GM11168 (cell line): ENCODE data around the gene COASY.

Experiments
- in situ Hi-C: fragments of 300-500 bp; cut with MboI; formaldehyde crosslinking; loops from one replicate; pipeline ENCODE4 v1.12.0; 2022; ENCODE audit warnings: low sequenced_read_pairs; ENCODE audit not compliant: unreplicated experiment

The COASY gene

DNA sequence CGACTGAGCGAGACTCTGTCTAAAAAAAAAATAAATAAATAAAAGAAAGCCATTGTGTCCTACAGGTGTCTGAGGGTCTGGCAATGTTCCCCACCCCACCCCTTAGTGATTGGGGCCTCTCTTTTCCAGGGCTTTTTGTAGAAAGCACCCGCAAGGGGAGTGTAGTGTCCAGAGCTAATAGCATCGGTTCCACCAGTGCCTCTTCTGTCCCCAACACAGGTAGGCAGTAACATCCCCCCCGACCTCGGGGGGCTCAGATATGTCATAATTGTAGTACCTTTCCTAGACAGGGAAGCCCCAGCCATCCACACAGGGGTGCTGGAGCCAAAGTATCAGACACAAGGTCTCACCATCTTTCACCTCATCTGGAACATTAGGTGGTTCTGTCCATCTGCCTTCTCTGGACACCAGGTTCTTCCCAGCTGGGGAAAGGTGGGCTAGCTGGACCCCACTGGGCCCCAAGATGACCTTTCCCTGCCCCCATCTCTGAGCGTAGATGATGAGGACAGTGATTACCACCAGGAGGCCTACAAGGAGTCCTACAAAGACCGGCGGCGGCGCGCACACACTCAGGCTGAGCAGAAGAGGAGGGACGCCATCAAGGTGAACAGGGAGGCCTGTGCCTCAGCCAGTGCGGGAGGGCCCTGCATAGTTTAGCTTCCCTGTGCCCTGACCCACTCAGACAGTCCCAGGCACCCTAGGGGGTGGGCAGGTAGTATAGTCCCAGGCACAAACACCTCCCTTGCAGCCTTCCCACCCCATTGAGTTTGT lies 6.6 kb downstream of the COASY start:
- in situ Hi-C loops, result no loop called here

- in situ Hi-C loops, result loop anchor here (10.0 kb wide), 1 partner anchor 193 kb away; the partner anchor contains the start of gene RAMP2
Measured at GRCh38 chr17:42571435-42572225, 9.7 kb downstream of the COASY start.

DNA sequence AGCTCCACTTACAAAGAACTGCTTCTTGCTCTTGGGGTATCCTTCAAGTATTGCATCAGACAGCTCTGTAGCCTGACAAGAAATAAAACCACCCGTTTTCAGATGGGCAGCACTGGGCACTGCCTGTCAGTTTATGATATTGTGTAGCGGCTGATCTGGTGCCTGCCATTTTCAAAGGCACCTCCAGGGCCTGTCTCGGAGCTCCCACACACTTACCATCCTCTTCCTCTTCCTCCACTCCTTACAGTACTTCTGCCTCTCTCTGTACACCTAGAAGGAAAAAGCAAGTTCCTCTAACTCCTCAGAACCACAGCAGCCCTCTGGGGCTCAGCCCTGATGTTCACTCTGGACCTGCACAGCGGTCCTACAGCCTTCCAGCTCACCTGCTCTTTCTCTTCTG lies 11.1 kb downstream of the COASY start:
- in situ Hi-C loops, result loop anchor here (10.0 kb wide), 1 partner anchor 192 kb away; the partner anchor contains the start of gene RAMP2

DNA sequence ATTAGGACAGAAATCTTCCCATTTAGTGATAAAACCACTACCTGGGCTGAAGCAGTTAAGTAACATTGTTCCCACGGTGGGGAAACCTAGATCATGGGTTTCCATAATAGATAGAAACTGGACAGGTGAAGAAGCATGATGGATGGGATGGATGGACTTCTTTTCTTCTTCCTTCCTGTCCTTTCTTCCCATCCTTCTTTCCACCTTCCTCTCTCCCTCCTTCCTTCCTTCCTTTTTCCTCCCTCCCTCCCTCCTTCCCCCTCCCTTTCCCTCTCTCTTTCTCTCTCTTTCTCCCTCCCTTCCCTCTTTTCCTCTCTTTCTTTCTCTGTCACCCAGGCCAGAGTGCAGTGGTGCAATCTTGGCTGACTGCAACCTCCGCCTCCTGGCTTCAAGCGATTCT lies 12.5 kb downstream of the COASY start:
- in situ Hi-C loops, result loop anchor here (10.0 kb wide), 1 partner anchor 190 kb away; the partner anchor contains the start of gene RAMP2

DNA sequence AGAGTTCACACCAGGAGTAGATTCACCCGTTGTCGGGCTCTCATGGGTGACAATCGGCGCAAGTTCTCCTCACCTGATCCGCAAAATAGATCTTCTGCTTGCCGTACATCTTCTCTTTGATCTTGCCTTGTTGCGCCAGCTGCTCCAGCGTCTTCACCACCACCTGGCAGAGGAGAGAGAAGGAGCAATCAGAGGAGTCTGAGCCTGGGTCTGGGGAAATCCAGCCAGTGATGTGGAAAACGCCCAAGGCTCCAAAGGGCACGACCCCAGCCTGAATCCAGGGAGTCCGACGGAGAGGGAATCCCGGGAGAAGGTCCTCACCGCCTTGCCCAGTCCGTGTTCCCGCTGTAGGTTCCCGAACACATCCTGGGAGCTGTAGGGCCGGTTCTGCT lies 15.2 kb downstream of the COASY start:
- in situ Hi-C loops, result loop anchor here (10.0 kb wide), 1 partner anchor 188 kb away; the partner anchor contains the start of gene RAMP2

GRCh38 chr17:42577532-42578281 lies 15.8 kb downstream of the COASY start, which contains the start of gene PSMC3IP:
Gene PSMC3IP (minus strand): TSS chr17:42577729. CDS start chr17:42577686, 43 bp downstream.
- in situ Hi-C loops, result loop anchor here (10.0 kb wide), 1 partner anchor 187 kb away; the partner anchor contains the start of gene RAMP2

GRCh38 chr17:42578282-42578869 lies 16.4 kb downstream of the COASY start:
- in situ Hi-C loops, result loop anchor here (10.0 kb wide), 1 partner anchor 186 kb away; the partner anchor contains the start of gene RAMP2

- in situ Hi-C loops, result loop anchor here (5.0 to 10.0 kb wide), 2 partner anchors 87 to 185 kb away; partner anchors contain the start of gene RAMP2
Measured at GRCh38 chr17:42579794-42580551, 18.0 kb downstream of the COASY start.

- in situ Hi-C loops, result loop anchor here (5.0 kb wide), 1 partner anchor 85 kb away; no protein-coding TSS in a partner anchor
Measured at GRCh38 chr17:42581744-42582270, 19.9 kb downstream of the COASY start.

DNA sequence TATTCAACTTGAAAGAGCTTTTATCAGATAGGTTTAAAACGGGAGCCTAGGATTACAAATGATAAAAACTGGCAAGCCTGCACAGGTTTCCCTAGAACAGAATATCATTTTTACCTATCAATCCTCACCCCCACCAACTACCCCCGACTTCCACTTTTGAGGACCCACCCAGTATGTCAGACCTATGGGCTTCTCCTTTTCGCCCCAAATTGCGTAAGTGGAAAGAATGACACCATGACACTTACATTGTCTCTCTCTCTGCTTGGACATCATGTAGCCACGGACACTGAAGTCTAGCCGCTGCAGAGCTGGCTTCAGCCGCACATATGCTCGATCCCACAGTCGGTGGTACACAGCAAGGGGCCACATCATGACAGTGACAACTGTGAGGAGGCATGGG lies 22.9 kb downstream of the COASY start:
- in situ Hi-C loops, result loop anchor here (5.0 kb wide), 1 partner anchor 82 kb away; no protein-coding TSS in a partner anchor

DNA sequence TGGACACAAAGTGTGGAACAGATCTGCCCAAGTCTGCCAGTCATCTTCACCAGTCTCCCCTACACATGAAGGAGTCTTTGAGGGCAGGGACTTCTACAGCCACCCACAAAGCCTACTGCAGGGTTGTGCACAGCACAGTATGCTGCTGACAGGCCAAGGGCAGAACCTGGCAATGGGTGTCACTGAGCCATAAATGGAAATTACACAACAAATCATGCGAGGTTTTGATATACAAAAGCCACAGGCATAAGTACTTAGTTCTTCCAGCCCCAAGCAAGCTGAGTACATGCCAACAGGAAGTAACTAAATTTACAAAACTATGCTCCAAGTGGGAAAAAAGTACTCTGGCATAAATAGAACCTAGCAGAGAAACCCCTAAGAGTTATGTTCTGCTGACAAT lies 23.4 kb downstream of the COASY start:
- in situ Hi-C loops, result no loop called here

DNA sequence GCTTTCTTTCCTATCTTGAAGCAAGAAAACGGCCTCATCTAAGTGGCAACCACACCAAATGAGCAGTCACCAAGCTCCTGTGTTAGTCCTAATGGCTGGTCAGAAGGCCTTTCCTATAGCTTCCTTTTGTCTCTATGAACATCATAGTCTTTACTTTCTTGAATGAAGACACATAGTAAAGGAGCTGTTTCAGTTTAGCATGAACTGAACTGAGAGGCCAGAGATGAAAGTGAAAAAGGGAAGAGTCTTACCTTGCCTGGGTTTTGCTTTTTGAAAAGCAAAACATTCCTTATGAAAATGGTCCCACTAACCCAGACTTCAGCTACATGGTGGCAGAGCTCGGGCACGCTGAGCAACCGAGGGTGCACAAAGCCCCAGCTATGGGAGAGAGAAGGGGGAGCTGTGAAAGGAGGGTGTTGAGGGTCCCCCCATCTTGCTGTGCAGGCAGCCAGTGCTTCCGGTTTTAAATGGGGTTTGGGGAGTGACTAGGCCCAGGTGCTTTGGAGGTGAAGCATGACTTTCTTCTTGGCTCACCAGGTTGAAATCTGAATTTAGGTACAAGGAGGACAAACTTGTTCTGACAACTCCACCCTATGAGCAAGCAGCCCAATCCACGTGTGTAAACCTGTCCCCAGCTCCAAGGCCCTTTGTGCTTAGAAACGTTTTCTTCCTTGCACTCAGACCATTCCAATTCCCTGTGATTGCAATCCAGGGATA lies 24.7 kb downstream of the COASY start:
- in situ Hi-C loops, result no loop called here

- in situ Hi-C loops, result no loop called here
Measured at GRCh38 chr17:42590886-42591285, 28.9 kb downstream of the COASY start.

- in situ Hi-C loops, result no loop called here
Measured at GRCh38 chr17:42591411-42591810, 29.5 kb downstream of the COASY start.

DNA sequence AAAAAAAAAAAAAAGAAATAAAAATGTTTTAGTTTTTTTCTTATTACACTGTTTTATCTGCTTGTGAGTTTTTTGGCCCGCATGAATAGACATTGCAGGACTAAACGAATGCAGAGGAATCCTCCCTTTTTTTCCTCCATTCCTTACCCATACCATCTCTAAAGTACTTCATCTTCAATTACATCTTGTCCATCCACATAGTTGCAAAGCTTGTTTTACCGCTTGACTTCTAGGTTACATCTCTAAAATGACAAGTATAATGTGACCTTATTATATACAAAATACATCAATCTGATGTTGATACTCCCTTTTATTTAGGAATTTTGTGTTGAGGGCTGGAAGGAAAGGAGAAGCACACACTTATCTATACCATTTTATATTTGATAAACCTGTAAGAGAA lies 34.4 kb downstream of the COASY start:
- in situ Hi-C loops, result no loop called here

GRCh38 chr17:42598905-42599304 lies 37.0 kb downstream of the COASY start:
- in situ Hi-C loops, result no loop called here

DNA sequence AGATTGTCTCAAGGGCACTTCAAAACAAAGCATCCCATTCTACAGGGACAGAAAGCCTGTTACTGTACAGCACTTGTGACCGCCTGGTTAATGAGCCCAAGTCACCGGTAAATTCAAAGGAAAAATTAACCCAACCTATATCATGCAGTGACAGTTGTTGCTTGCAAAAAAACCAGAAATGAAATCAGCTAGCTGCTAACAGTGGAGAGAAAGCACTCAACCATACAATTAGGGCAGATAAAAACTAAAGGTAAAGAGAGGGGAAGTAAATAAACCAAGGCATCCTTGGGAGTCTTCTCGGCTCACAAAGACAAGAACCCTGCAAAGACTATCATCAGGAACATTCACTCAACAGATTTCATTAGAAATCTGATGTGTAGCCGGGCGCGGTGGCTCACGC lies 41.4 kb downstream of the COASY start:
- in situ Hi-C loops, result no loop called here

DNA sequence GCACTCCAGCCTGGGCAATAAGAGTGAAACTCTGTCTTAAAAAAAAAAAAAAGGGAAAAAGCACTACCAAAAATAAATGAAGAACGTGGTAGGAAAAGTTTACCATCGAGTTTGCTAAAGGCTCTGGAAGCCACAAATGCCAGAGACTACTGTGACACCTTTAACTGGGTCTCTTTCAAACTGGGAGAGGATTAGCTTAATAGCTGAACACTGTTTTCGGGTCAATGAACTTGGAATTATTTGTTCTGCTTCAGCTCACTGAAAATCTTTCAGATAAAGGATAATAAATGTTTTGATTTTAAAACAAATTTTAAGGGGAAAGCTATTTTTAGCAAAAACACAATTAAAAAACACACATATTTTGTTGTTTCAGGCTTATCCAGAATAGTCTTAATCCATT lies 45.8 kb downstream of the COASY start:
- in situ Hi-C loops, result no loop called here
